22Rv1 (cell line): ENCODE results near the gene IFNA4.
A peak's percentile ranks its signal among the peaks of the same experiment; 100 is the strongest.

Experiments
- ZFX ChIP-seq: fragments of 450-650 bp; IDR thresholded peaks from 2 replicates; pipeline ENCODE4 v1.6.1; 2017; ENCODE audit warnings: antibody characterized with exemption, borderline replicate concordance
- TF ChIP-seq, protein P1 (sequence below): fragments of 450-650 bp; IDR thresholded peaks from 2 replicates; pipeline ENCODE4 v1.5.1; 2017; ENCODE audit warnings: mild to moderate bottlenecking

DNA sequence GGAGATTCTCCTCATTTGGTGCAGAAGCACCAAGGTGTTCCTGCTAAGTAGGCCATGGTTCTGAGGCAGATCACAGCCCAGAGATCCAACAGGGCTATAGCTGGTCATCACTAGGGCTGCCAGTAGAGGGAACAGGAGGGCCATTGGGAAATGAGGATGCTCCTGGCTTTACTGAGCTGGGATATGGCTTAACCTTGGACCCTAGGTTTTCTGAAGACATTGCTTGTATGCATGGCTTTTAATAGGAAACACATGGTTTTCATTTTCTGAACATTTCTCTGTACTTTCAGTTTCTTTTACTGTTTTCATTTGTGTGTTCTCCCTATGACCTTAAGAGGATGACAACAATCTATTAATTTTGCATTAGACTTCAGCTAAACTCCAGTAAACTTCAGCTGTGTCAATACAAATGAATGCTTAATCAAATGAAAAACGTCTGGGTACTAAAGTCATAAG is 45.9 kb downstream of the IFNA4 start, which contains the start of gene IFNW1:
- TF ChIP-seq, protein P1, sequence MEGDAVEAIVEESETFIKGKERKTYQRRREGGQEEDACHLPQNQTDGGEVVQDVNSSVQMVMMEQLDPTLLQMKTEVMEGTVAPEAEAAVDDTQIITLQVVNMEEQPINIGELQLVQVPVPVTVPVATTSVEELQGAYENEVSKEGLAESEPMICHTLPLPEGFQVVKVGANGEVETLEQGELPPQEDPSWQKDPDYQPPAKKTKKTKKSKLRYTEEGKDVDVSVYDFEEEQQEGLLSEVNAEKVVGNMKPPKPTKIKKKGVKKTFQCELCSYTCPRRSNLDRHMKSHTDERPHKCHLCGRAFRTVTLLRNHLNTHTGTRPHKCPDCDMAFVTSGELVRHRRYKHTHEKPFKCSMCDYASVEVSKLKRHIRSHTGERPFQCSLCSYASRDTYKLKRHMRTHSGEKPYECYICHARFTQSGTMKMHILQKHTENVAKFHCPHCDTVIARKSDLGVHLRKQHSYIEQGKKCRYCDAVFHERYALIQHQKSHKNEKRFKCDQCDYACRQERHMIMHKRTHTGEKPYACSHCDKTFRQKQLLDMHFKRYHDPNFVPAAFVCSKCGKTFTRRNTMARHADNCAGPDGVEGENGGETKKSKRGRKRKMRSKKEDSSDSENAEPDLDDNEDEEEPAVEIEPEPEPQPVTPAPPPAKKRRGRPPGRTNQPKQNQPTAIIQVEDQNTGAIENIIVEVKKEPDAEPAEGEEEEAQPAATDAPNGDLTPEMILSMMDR: peak; percentile 26; the same call in 1 of the 2 replicates
- no peak for TF ChIP-seq ZFX
